ENCODE measurements around the gene FAM193B. TPM values are rescaled to one million over a fixed set of nuclear protein-coding genes. Genes with fewer than 3 reads are reported as not detected.

FAM193B gene
- total RNA-seq, 1 donor from 2014 or later, result 103 TPM

GRCh38 chr5:177507165-177507564 lies 47.2 kb downstream of the FAM193B start:
- Mint-ChIP-seq H3K4me1 (ENCODE audit: unreplicated experiment) (peaks cover 5% of the 10 kb centered on the region), H3K36me3 (peaks cover 4% of the 10 kb centered on the region), H3K27ac (no peak overlapping the region), H3K27me3 (no peaks in the 10 kb centered on the region), H3K9me3 (no peaks in the 10 kb centered on the region), H3K4me3 (no peak overlapping the region)
- DNase-seq (ENCODE audit: extremely low spot score, unreplicated experiment), result no peak
- TF ChIP-seq, protein P1, sequence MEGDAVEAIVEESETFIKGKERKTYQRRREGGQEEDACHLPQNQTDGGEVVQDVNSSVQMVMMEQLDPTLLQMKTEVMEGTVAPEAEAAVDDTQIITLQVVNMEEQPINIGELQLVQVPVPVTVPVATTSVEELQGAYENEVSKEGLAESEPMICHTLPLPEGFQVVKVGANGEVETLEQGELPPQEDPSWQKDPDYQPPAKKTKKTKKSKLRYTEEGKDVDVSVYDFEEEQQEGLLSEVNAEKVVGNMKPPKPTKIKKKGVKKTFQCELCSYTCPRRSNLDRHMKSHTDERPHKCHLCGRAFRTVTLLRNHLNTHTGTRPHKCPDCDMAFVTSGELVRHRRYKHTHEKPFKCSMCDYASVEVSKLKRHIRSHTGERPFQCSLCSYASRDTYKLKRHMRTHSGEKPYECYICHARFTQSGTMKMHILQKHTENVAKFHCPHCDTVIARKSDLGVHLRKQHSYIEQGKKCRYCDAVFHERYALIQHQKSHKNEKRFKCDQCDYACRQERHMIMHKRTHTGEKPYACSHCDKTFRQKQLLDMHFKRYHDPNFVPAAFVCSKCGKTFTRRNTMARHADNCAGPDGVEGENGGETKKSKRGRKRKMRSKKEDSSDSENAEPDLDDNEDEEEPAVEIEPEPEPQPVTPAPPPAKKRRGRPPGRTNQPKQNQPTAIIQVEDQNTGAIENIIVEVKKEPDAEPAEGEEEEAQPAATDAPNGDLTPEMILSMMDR (conservative IDR thresholded peaks at IDR 0.05), result peak; percentile 57

DNA sequence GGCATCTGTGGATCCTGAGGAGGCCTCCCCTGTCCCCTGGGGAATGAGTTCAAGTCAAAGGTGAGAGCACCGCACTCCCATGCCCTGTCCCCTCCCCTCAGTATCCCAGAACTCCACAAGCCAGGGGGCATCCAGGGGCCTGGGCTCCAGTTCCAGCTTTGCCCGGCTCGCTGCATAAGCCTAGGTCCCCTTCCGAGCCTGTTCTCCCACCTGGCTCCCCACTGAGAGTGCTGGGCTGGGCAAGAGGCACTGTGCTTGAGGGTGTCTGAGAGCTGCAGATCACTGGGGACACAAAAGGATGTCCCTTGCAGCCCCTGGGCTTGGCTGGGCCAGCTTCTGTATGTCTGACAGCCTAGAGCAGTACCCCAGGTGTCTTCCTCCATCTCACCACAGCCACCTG lies 49.3 kb downstream of the FAM193B start:
- no peak for DNase-seq (ENCODE audit: extremely low spot score, unreplicated experiment)
- no peaks in the 10 kb centered on the region for H3K27me3 Mint-ChIP-seq
- H3K4me3 Mint-ChIP-seq, result no peak overlapping the region
- H3K4me1 Mint-ChIP-seq (ENCODE audit: unreplicated experiment), result peaks cover 16% of the 10 kb centered on the region
- no peaks in the 10 kb centered on the region for H3K9me3 Mint-ChIP-seq
- TF ChIP-seq, protein P1 (conservative IDR thresholded peaks at IDR 0.05), result no peak
- no peak overlapping the region for H3K27ac Mint-ChIP-seq
- H3K36me3 Mint-ChIP-seq, result peaks cover 4% of the 10 kb centered on the region

- Mint-ChIP-seq H3K9me3 (no peaks in the 10 kb centered on the region), H3K4me1 (ENCODE audit: unreplicated experiment) (peaks cover 23% of the 10 kb centered on the region), H3K4me3 (no peak overlapping the region), H3K27me3 (peaks cover 5% of the 10 kb centered on the region), H3K36me3 (peaks cover 4% of the 10 kb centered on the region), H3K27ac (no peak overlapping the region)
- DNase-seq (ENCODE audit: extremely low spot score, unreplicated experiment), result no peak
- TF ChIP-seq, protein P1 (conservative IDR thresholded peaks at IDR 0.05), result no peak
Measured at GRCh38 chr5:177504086-177505056, 50.0 kb downstream of the FAM193B start.

DNA sequence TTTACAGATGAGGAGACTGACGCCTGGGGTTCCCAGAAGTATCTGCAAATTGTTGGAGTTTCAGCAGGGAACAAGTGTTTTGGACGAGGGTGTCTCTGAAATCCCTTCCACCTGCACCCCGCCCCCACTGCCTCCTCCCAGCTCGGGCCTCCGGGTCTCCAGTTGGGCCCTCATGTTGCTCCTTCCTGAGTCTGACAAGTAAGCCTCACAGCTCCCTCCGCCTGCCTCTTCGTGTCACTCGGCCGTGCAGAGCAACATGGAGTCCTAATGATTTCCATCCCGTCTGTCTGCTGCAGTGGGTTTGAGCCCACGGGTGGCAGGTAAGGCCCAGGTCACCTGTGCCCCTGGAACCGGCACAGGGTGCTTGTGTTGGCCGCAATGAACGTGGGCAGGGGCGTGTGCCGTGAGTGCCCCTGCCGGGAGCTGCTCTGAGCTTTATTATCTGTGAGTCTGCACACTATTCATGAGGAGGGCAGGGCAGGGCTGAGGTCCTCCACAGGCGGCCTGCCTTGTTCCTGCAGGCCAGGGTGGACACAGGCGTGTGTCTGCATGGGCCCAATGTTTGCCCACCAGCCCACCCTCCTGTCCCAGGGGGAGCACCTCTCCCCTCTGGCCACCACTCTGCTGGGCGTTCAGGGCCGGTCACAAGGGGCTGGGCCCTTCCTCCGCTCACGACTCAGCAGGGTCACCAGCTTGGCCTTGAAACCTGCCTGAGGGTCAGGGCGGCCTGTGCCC lies 50.8 kb downstream of the FAM193B start:
- no peak for DNase-seq (ENCODE audit: extremely low spot score, unreplicated experiment)

DNA sequence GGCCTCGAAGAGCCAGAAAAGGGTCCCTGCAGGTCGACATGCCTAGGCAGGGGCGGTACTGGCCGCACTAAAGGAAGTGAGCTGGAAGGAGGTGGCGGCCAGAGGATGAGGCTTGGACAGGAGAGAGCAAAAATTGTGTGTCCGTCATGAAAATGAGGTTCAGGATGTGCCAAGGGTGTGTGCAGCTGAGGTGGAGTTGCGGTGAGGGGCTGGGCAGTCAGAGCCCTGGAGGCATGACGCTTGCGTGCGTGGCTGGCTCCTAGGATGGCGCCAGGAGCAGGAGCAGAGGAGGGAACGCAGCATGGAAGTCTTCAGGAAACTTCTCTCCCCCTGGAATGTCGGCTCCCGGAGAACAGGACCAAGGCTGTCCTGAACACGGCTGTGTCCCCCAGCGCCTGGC lies 51.5 kb downstream of the FAM193B start:
- TF ChIP-seq, protein P1 (conservative IDR thresholded peaks at IDR 0.05), result no peak
- Mint-ChIP-seq H3K36me3 (peaks cover 4% of the 10 kb centered on the region), H3K4me3 (no peak overlapping the region), H3K9me3 (no peaks in the 10 kb centered on the region), H3K27me3 (peaks cover 15% of the 10 kb centered on the region), H3K27ac (no peak overlapping the region), H3K4me1 (ENCODE audit: unreplicated experiment) (peaks cover 32% of the 10 kb centered on the region)
- DNase-seq (ENCODE audit: extremely low spot score, unreplicated experiment), result no peak

More for the DNA sequence above, 50.8 kb downstream of the FAM193B start:
- H3K27me3 Mint-ChIP-seq, result peaks cover 10% of the 10 kb centered on the region
- peaks cover 28% of the 10 kb centered on the region for H3K4me1 Mint-ChIP-seq (ENCODE audit: unreplicated experiment)
- no peaks in the 10 kb centered on the region for H3K9me3 Mint-ChIP-seq
- no peak overlapping the region for H3K4me3 Mint-ChIP-seq
- TF ChIP-seq, protein P1 (conservative IDR thresholded peaks at IDR 0.05), result no peak
- H3K36me3 Mint-ChIP-seq, result peaks cover 4% of the 10 kb centered on the region
- H3K27ac Mint-ChIP-seq, result no peak overlapping the region

Measured in type B pancreatic cell (in vitro differentiated cells).